ENCODE measurements around the gene COLQ.

DNA sequence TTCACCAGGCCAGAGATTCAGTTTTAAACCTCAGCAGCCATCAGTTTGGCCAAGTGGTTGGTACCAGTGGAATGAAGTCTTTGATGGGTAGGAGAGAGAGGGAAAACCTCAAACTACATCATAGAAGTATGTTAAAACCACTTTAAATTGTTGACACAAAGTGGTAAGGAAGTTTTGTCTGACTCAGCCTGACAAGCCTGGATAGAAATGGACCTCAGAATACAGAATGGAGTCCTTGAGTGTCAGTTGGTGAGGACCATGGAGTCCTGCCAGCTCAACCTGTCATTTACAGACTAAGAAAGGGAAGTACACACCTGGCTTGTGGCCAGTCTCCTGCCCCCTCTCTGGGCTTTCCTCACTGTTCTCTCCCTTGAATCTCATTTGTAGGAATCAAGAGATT is 82.0 kb downstream of the COLQ start:
- TF ChIP-seq, protein P1, sequence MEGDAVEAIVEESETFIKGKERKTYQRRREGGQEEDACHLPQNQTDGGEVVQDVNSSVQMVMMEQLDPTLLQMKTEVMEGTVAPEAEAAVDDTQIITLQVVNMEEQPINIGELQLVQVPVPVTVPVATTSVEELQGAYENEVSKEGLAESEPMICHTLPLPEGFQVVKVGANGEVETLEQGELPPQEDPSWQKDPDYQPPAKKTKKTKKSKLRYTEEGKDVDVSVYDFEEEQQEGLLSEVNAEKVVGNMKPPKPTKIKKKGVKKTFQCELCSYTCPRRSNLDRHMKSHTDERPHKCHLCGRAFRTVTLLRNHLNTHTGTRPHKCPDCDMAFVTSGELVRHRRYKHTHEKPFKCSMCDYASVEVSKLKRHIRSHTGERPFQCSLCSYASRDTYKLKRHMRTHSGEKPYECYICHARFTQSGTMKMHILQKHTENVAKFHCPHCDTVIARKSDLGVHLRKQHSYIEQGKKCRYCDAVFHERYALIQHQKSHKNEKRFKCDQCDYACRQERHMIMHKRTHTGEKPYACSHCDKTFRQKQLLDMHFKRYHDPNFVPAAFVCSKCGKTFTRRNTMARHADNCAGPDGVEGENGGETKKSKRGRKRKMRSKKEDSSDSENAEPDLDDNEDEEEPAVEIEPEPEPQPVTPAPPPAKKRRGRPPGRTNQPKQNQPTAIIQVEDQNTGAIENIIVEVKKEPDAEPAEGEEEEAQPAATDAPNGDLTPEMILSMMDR (IDR thresholded peaks at IDR 0.05), result no peak
- TF ChIP-seq POLR2A (IDR thresholded peaks at IDR 0.05), result no peak

Measured in lower leg skin (tissue), 3 donors.